AG04449 (cell line): Measurements from ENCODE around the gene BIK.

Source experiments
- CTCF ChIA-PET: fragments of 350-600 bp; formaldehyde crosslinking; extraction: SDS; loops from one replicate; lab custom pipeline; 2021; ENCODE audit warnings: antibody characterized with exemption; lab: Yijun Ruan, JAX
- POLR2A ChIA-PET: fragments of 400-600, 350-600 bp; formaldehyde crosslinking; extraction: SDS; loops from one replicate; lab custom pipeline; 2020; ENCODE audit warnings: antibody characterized with exemption, inconsistent platforms; lab: Yijun Ruan, JAX
- DNase-seq: peaks from one replicate; pipeline ENCODE4 v3.0.0-alpha.2; 2010; ENCODE audit warnings: low read depth, low spot score
- H3K4me3 ChIP-seq: 2 replicates; pipeline ENCODE4 v1.5.1; 2011; ENCODE audit warnings: low read depth, mild to moderate bottlenecking, control low read depth, low read length
- CTCF ChIP-seq: IDR thresholded peaks from one replicate; pipeline ENCODE4 v1.5.1; 2011; ENCODE audit warnings: mild to moderate bottlenecking, moderate library complexity, low read length, control low read depth, inconsistent platforms; ENCODE audit not compliant: insufficient read depth; ENCODE audit errors: missing control alignments

BIK gene

GRCh38 chr22:43173976-43174720 is 63.6 kb downstream of the BIK start:
- POLR2A ChIA-PET = no interaction called here
- CTCF ChIA-PET = interaction anchor here (0.7 kb wide), 1 partner anchor 13 kb away, joined by 3 read pairs; no protein-coding TSS in a partner anchor
- no peak overlapping the region for H3K4me3 ChIP-seq
- DNase-seq = no peak
- TF ChIP-seq CTCF = no peak

GRCh38 chr22:43174941-43175531 is 64.5 kb downstream of the BIK start:
- no peak for DNase-seq
- no peak for TF ChIP-seq CTCF
- ChIA-PET POLR2A (no interaction called here), CTCF (no interaction called here)
- H3K4me3 ChIP-seq = no peak overlapping the region

DNA sequence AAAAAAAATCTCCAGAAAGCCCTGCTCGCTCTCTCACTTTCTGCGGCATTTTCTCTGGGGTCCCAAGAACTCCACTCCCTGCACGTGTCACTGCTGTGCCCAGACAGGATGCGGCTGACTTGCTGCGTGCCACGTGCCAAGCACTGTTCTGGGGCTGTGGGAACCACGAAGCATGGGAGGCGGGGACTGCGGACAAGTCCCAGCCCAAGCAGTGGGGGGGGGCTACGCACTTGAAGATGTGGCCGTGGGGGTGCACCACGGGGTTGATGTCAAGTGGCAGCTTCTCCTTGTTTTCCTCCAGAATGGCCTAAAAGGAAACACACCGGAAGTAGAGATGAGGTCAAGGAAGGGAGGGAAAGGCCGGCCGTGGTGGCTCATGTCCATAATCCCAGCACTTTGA is 65.5 kb downstream of the BIK start:
- POLR2A ChIA-PET = interaction anchor here (0.7 kb wide), 1 partner anchor 9 kb away, joined by 5 read pairs; no protein-coding TSS in a partner anchor
- no peak for TF ChIP-seq CTCF
- no peak for DNase-seq
- CTCF ChIA-PET = no interaction called here
- H3K4me3 ChIP-seq = no peak overlapping the region

- CTCF ChIA-PET = interaction anchor here (3.3 kb wide), 1 partner anchor 10 kb away, joined by 18 read pairs; the partner anchor contains the start of gene TTLL12
- H3K4me3 ChIP-seq = no peak overlapping the region
- DNase-seq = no peak
- TF ChIP-seq CTCF = no peak
- POLR2A ChIA-PET = no interaction called here
Observed at GRCh38 chr22:43177479-43177878, 66.9 kb downstream of the BIK start.
